Fibroblast of gingiva (primary cell): Measurements from ENCODE around the gene PTPN20.

Source experiments
- DNase-seq: peaks from one replicate; pipeline ENCODE4 v3.0.0-alpha.2; 2011; ENCODE audit warnings: low read depth

PTPN20 gene

GRCh38 chr10:47034441-47035051 is 123.3 kb downstream of the PTPN20 start:
- DNase-seq = no peak

- no peak for DNase-seq
Measured at GRCh38 chr10:47035171-47035818, 124.1 kb downstream of the PTPN20 start.

GRCh38 chr10:47035819-47036337 is 124.7 kb downstream of the PTPN20 start:
- DNase-seq = no peak

GRCh38 chr10:47036771-47037170 is 125.5 kb downstream of the PTPN20 start:
- DNase-seq = no peak

- DNase-seq = no peak
Measured at GRCh38 chr10:47037654-47038425, 126.6 kb downstream of the PTPN20 start.

- no peak for DNase-seq
Measured at GRCh38 chr10:47038881-47039561, 127.8 kb downstream of the PTPN20 start.

- DNase-seq = no peak
Measured at GRCh38 chr10:47039562-47039913, 128.3 kb downstream of the PTPN20 start.

- DNase-seq = no peak
Measured at GRCh38 chr10:47040041-47040491, 128.8 kb downstream of the PTPN20 start.

GRCh38 chr10:47040681-47041080 is 129.5 kb downstream of the PTPN20 start:
- DNase-seq = no peak

GRCh38 chr10:47041396-47042198 is 130.4 kb downstream of the PTPN20 start:
- DNase-seq = no peak

GRCh38 chr10:47042199-47042473 is 130.9 kb downstream of the PTPN20 start:
- no peak for DNase-seq

- DNase-seq = no peak
Measured at GRCh38 chr10:47042780-47043750, 131.8 kb downstream of the PTPN20 start.

- no peak for DNase-seq
Measured at GRCh38 chr10:47043928-47044538, 132.8 kb downstream of the PTPN20 start.

- no peak for DNase-seq
Measured at GRCh38 chr10:47044741-47045140, 133.5 kb downstream of the PTPN20 start.

- DNase-seq = no peak
Measured at GRCh38 chr10:47045331-47045861, 134.2 kb downstream of the PTPN20 start.

GRCh38 chr10:47046321-47047126 is 135.3 kb downstream of the PTPN20 start:
- no peak for DNase-seq

GRCh38 chr10:47047127-47047504 is 135.9 kb downstream of the PTPN20 start:
- no peak for DNase-seq

GRCh38 chr10:47047577-47048525 is 136.6 kb downstream of the PTPN20 start:
- peak; percentile 58 for DNase-seq
